HepG2 (cell line): ENCODE data around the gene SLC16A9. TPM values are rescaled to one million over a fixed set of nuclear protein-coding genes. Genes with fewer than 3 reads are reported as not detected.

Experiments used
- FOXA1 ChIP-seq, 2 experiments: fragments of 450-650 bp in 1 of 2; sonication (generic) in 1 of 2; formaldehyde crosslinking in 1 of 2; IDR thresholded peaks; 2 replicates each; pipeline versions ENCODE4 v1.4.0 to v1.6.1; 2016 to 2020; ENCODE audit warnings: missing genetic modification reagents in 1 of 2
- FOXC1 ChIP-seq: sonication (generic); formaldehyde crosslinking; IDR thresholded peaks from 2 replicates; pipeline ENCODE4 v1.8.0; 2022; ENCODE audit warnings: mild to moderate bottlenecking, missing genetic modification reagents, borderline replicate concordance
- FOXK1 ChIP-seq: sonication (generic); formaldehyde crosslinking; IDR thresholded peaks from 2 replicates; pipeline ENCODE4 v1.4.0; 2020; ENCODE audit warnings: low read depth, missing genetic modification reagents, borderline replicate concordance
- KLF9 ChIP-seq: IDR thresholded peaks from 2 replicates; pipeline ENCODE4 v1.6.1; 2016; ENCODE audit warnings: low read depth
- ZNF563 ChIP-seq: sonication (generic); formaldehyde crosslinking; IDR thresholded peaks from 2 replicates; pipeline ENCODE4 v1.8.0; 2022; ENCODE audit warnings: mild to moderate bottlenecking, moderate library complexity, missing genetic modification reagents
- polyA plus RNA-seq, 8 experiments: library from polyadenylated mRNA; depleted of rRNA in 3 of 8; stranded (reverse) in 7 of 8; unstranded in 1 of 8; fragments of >200 nt; fragmentation: Illumina TruSeq in 4 of 8; extraction: Trizol in 4 of 8; gene quantifications; 2 replicates each; pipeline versions ENCODE4 v1.2.1 to v1.2.3, GENCODE V29; 2011 to 2016; ENCODE audit warnings: low read depth in 4 of 8, missing spikeins in 1 of 8, mixed read lengths in 1 of 8; ENCODE audit not compliant: insufficient read depth in 1 of 8
- total RNA-seq, 5 experiments: library from RNA; depleted of rRNA; stranded (reverse); fragments of >200 nt; fragmentation: Illumina TruSeq; extraction: Trizol; gene quantifications; 2 replicates each; pipeline ENCODE4 v1.2.3, GENCODE V29; 2016; ENCODE audit warnings: low read depth in 1 of 5
- TF ChIP-seq, protein P1 (sequence below): sonication (generic); formaldehyde crosslinking; IDR thresholded peaks from 2 replicates; pipeline ENCODE4 v1.4.0; 2020; ENCODE audit warnings: mild to moderate bottlenecking, missing genetic modification reagents
- TF ChIP-seq, protein P2 (sequence below): sonication (generic); formaldehyde crosslinking; IDR thresholded peaks from 2 replicates; pipeline ENCODE4 v1.8.0; 2023; ENCODE audit warnings: mild to moderate bottlenecking, missing genetic modification reagents
- TF ChIP-seq, protein P3 (sequence below): sonication (generic); formaldehyde crosslinking; IDR thresholded peaks from 2 replicates; pipeline ENCODE4 v1.5.0; 2020; ENCODE audit warnings: mild to moderate bottlenecking, missing genetic modification reagents, borderline replicate concordance
- TF ChIP-seq, protein P4 (sequence below): sonication (generic); formaldehyde crosslinking; IDR thresholded peaks from 2 replicates; pipeline ENCODE4 v1.4.0; 2020; ENCODE audit warnings: missing genetic modification reagents, mild to moderate bottlenecking, borderline replicate concordance
- TF ChIP-seq, protein P5 (sequence below): sonication (generic); formaldehyde crosslinking; IDR thresholded peaks from 2 replicates; pipeline ENCODE4 v1.5.0; 2020; ENCODE audit warnings: missing genetic modification reagents

SLC16A9 gene
- total and polyA plus RNA-seq, 2 of the 13 experiments (the other 11 are each of a cell fraction or from before 2014, with no cell fraction given), result 0.01 to 0.09 TPM

DNA sequence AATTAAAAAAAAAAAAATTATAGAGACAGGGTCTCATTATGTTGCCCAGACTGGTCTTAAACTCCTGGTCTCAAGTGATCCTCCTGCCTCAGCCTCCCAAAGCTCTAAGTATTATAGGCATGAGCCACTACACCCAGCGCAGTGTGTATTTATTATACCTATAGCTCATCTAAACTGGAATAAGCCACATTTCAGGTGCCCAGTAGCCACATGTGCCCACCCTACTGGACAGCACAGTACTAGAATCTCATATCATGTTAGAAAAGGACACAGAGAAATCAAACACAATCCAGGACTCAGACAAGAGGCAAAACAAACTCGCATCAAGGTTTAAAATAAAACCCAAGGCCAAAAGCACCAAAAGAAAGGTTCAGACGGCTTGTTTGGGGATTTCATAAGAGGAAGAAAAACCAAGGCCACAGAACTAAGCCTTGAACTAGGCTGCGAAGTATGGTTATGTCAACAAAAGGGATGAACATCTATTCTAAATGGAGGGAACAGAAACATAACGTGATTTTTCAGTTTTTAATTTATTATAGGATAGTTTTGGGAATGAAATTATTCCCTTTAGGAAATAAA, 32.3 kb downstream of the SLC16A9 start (continued):
- TF ChIP-seq, protein P1, sequence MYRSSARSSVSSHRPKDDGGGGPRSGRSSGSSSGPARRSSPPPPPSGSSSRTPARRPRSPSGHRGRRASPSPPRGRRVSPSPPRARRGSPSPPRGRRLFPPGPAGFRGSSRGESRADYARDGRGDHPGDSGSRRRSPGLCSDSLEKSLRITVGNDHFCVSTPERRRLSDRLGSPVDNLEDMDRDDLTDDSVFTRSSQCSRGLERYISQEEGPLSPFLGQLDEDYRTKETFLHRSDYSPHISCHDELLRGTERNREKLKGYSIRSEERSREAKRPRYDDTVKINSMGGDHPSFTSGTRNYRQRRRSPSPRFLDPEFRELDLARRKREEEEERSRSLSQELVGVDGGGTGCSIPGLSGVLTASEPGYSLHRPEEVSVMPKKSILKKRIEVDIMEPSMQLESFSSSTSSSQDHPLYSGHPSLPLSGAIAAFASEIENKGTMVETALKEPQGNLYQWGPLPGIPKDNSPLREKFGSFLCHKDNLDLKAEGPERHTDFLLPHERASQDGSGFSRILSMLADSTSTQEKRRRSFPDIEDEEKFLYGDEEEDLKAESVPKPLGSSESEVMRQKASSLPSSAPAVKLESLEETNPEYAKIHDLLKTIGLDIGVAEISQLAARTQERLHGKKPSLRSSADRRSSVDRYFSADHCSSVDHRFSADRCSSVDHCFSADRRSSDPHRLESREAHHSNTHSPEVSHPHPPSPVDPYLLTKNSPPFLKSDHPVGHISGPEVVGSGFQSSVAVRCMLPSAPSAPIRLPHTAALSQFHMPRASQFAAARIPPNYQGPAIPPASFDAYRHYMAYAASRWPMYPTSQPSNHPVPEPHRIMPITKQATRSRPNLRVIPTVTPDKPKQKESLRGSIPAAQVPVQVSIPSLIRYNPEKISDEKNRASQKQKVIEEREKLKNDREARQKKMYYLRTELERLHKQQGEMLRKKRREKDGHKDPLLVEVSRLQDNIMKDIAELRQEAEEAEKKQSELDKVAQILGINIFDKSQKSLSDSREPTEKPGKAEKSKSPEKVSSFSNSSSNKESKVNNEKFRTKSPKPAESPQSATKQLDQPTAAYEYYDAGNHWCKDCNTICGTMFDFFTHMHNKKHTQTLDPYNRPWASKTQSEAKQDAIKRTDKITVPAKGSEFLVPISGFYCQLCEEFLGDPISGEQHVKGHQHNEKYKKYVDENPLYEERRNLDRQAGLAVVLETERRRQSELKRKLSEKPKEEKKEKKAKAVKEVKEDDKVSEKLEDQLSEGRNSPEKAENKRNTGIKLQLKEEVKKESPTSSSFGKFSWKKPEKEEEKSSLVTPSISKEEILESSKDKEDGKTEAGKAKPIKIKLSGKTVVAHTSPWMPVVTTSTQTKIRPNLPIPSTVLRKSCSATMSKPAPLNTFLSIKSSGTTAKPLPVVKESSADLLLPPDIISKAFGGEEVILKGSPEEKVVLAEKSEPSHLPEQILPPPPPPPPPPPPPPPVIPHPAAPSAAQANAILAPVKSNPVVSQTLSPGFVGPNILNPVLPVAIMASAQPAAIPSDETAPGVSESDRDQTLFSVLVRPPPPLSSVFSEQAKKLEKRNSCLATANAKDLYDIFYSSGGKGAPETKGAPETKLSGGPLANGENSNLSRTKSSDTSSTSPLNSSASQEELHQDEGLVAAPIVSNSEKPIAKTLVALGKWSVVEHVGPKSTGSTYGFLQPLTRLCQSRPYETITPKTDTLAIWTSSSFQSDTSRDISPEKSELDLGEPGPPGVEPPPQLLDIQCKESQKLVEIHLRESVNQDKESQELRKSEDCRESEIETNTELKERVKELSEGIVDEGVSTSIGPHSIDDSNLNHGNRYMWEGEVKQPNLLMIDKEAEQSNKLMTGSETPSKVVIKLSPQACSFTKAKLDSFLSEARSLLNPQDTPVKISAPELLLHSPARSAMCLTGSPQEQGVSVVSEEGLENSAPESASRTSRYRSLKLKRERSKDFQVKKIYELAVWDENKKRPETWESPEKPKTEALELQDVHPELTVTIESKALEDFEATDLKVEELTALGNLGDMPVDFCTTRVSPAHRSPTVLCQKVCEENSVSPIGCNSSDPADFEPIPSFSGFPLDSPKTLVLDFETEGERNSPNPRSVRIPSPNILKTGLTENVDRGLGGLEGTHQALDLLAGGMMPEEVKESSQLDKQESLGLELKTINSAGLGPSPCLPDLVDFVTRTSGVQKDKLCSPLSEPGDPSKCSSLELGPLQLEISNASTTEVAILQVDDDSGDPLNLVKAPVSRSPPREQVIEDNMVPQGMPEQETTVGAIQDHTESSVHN, result no peak
- TF ChIP-seq, protein P2, sequence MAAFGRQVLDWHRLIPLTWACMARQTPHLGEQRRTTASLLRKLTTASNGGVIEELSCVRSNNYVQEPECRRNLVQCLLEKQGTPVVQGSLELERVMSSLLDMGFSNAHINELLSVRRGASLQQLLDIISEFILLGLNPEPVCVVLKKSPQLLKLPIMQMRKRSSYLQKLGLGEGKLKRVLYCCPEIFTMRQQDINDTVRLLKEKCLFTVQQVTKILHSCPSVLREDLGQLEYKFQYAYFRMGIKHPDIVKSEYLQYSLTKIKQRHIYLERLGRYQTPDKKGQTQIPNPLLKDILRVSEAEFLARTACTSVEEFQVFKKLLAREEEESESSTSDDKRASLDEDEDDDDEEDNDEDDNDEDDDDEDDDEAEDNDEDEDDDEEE (CRISPR knock-in tag), result no peak
- no peak for TF ChIP-seq KLF9
- TF ChIP-seq, protein P3, sequence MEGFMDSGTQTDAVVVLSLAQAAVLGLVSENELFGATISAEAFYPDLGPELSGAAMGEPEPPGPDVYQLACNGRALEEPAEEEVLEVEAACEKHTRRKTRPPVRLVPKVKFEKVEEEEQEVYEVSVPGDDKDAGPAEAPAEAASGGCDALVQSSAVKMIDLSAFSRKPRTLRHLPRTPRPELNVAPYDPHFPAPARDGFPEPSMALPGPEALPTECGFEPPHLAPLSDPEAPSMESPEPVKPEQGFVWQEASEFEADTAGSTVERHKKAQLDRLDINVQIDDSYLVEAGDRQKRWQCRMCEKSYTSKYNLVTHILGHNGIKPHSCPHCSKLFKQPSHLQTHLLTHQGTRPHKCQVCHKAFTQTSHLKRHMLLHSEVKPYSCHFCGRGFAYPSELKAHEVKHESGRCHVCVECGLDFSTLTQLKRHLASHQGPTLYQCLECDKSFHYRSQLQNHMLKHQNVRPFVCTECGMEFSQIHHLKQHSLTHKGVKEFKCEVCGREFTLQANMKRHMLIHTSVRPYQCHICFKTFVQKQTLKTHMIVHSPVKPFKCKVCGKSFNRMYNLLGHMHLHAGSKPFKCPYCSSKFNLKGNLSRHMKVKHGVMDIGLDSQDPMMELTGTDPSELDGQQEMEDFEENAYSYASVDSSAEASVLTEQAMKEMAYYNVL (CRISPR knock-in tag), result peak; percentile 62; the same call in 1 of the 2 replicates
- TF ChIP-seq, protein P4, sequence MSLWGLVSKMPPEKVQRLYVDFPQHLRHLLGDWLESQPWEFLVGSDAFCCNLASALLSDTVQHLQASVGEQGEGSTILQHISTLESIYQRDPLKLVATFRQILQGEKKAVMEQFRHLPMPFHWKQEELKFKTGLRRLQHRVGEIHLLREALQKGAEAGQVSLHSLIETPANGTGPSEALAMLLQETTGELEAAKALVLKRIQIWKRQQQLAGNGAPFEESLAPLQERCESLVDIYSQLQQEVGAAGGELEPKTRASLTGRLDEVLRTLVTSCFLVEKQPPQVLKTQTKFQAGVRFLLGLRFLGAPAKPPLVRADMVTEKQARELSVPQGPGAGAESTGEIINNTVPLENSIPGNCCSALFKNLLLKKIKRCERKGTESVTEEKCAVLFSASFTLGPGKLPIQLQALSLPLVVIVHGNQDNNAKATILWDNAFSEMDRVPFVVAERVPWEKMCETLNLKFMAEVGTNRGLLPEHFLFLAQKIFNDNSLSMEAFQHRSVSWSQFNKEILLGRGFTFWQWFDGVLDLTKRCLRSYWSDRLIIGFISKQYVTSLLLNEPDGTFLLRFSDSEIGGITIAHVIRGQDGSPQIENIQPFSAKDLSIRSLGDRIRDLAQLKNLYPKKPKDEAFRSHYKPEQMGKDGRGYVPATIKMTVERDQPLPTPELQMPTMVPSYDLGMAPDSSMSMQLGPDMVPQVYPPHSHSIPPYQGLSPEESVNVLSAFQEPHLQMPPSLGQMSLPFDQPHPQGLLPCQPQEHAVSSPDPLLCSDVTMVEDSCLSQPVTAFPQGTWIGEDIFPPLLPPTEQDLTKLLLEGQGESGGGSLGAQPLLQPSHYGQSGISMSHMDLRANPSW, result no peak
- TF ChIP-seq, protein P5, sequence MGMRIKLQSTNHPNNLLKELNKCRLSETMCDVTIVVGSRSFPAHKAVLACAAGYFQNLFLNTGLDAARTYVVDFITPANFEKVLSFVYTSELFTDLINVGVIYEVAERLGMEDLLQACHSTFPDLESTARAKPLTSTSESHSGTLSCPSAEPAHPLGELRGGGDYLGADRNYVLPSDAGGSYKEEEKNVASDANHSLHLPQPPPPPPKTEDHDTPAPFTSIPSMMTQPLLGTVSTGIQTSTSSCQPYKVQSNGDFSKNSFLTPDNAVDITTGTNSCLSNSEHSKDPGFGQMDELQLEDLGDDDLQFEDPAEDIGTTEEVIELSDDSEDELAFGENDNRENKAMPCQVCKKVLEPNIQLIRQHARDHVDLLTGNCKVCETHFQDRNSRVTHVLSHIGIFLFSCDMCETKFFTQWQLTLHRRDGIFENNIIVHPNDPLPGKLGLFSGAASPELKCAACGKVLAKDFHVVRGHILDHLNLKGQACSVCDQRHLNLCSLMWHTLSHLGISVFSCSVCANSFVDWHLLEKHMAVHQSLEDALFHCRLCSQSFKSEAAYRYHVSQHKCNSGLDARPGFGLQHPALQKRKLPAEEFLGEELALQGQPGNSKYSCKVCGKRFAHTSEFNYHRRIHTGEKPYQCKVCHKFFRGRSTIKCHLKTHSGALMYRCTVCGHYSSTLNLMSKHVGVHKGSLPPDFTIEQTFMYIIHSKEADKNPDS (CRISPR knock-in tag), result no peak
- TF ChIP-seq FOXA1 (IDR thresholded peaks at IDR 0.05), result no peak
- peak; percentile 45; the same call in 1 of the 2 replicates for TF ChIP-seq FOXA1 (CRISPR knock-in tag; IDR thresholded peaks at IDR 0.05)
- 0 out of 2 replicates have a peak, but pooled peaks have one; percentile 11 for TF ChIP-seq FOXK1
- no peak for TF ChIP-seq FOXC1
- no peak for TF ChIP-seq ZNF563 (CRISPR knock-in tag)
